Measurements from ENCODE around the gene FAM199X. TPM values are rescaled to one million over a fixed set of nuclear protein-coding genes. Genes with fewer than 3 reads are reported as not detected.

The FAM199X gene
- polyA plus RNA-seq (2013, experiment 1 of 2): 11.6 TPM
- polyA plus RNA-seq (2013, experiment 2 of 2): 11.0 TPM

GRCh38 chrX:104165894-104166734 lies at the start of gene FAM199X:
Gene FAM199X, plus strand, starts transcription at chrX:104166453. Its CDS starts 333 bp downstream, at chrX:104166786.
- WGBS: under 1% methylated on average over 70 of the region's 71 CpGs
- Histone ChIP-seq H3K4me3 (ENCODE audit: low read length) (peak within 1 kb of the TSS; percentile 86), H3K36me3 (ENCODE audit: insufficient read depth, low read length) (no peaks in the 10 kb centered on the region), H3K9me3 (ENCODE audit: insufficient read depth, low read depth, low read length) (no peaks in the 10 kb centered on the region), H3K4me1 (ENCODE audit: insufficient read depth, low read length) (no peaks in the 10 kb centered on the region; the same call in 1 of the 2 replicates), H3K27ac (ENCODE audit: low read depth, low read length) (peak within 1 kb of the TSS; percentile 65; the same call in 1 of the 2 replicates), H3K27me3 (ENCODE audit: insufficient read depth, low read length) (no peaks in the 10 kb centered on the region), H3K9ac (ENCODE audit: low read depth, low read length) (peak within 1 kb of the TSS; percentile 75)

GRCh38 chrX:104117759-104118158 lies 48.5 kb upstream of the FAM199X start:
- H3K4me3 ChIP-seq (ENCODE audit: low read length): no peak overlapping the region
- no peaks in the 10 kb centered on the region for H3K36me3 ChIP-seq (ENCODE audit: insufficient read depth, low read length)
- no peaks in the 10 kb centered on the region for H3K9me3 ChIP-seq (ENCODE audit: insufficient read depth, low read depth, low read length)
- H3K27me3 ChIP-seq (ENCODE audit: insufficient read depth, low read length): no peaks in the 10 kb centered on the region
- 0 out of 2 replicates have a peak, but pooled peaks cover 4% of the 10 kb centered on the region for H3K4me1 ChIP-seq (ENCODE audit: insufficient read depth, low read length)
- no peak overlapping the region for H3K9ac ChIP-seq (ENCODE audit: low read depth, low read length)
- H3K27ac ChIP-seq (ENCODE audit: low read depth, low read length): no peak overlapping the region

- no peak overlapping the region for H3K4me3 ChIP-seq (ENCODE audit: low read length)
- WGBS: 87% methylated on average over 1 of the region's 1 CpG
- no peak overlapping the region for H3K9ac ChIP-seq (ENCODE audit: low read depth, low read length)
- no peaks in the 10 kb centered on the region for H3K36me3 ChIP-seq (ENCODE audit: insufficient read depth, low read length)
- H3K27ac ChIP-seq (ENCODE audit: low read depth, low read length): no peak overlapping the region
- no peaks in the 10 kb centered on the region for H3K27me3 ChIP-seq (ENCODE audit: insufficient read depth, low read length)
- no peaks in the 10 kb centered on the region for H3K4me1 ChIP-seq (ENCODE audit: insufficient read depth, low read length)
- no peaks in the 10 kb centered on the region for H3K9me3 ChIP-seq (ENCODE audit: insufficient read depth, low read depth, low read length)
These were observed 47.5 kb upstream of the FAM199X start for GRCh38 chrX:104118765-104119164.

- 87% methylated on average over 5 of the region's 5 CpGs for WGBS
These were observed 43.4 kb upstream of the FAM199X start for GRCh38 chrX:104122829-104123228.

GRCh38 chrX:104126856-104127255 lies 39.4 kb upstream of the FAM199X start:
- Histone ChIP-seq H3K4me1 (ENCODE audit: insufficient read depth, low read length) (no peaks in the 10 kb centered on the region), H3K27ac (ENCODE audit: low read depth, low read length) (no peak overlapping the region), H3K9ac (ENCODE audit: low read depth, low read length) (no peak overlapping the region), H3K36me3 (ENCODE audit: insufficient read depth, low read length) (no peaks in the 10 kb centered on the region), H3K4me3 (ENCODE audit: low read length) (no peak overlapping the region), H3K9me3 (ENCODE audit: insufficient read depth, low read depth, low read length) (no peaks in the 10 kb centered on the region), H3K27me3 (ENCODE audit: insufficient read depth, low read length) (no peaks in the 10 kb centered on the region)
- WGBS: no CpG with 5 or more reads among the region's 2 CpGs

More at GRCh38 chrX:104122829-104123228, 43.4 kb upstream of the FAM199X start:
- no peaks in the 10 kb centered on the region for H3K9me3 ChIP-seq (ENCODE audit: insufficient read depth, low read depth, low read length)
- no peak overlapping the region for H3K9ac ChIP-seq (ENCODE audit: low read depth, low read length)
- no peaks in the 10 kb centered on the region for H3K36me3 ChIP-seq (ENCODE audit: insufficient read depth, low read length)
- H3K27me3 ChIP-seq (ENCODE audit: insufficient read depth, low read length): no peaks in the 10 kb centered on the region
- no peaks in the 10 kb centered on the region for H3K4me1 ChIP-seq (ENCODE audit: insufficient read depth, low read length)
- H3K4me3 ChIP-seq (ENCODE audit: low read length): no peak overlapping the region
- H3K27ac ChIP-seq (ENCODE audit: low read depth, low read length): no peak overlapping the region

- H3K27me3 ChIP-seq (ENCODE audit: insufficient read depth, low read length): no peaks in the 10 kb centered on the region
- H3K27ac ChIP-seq (ENCODE audit: low read depth, low read length): no peak overlapping the region
- no peaks in the 10 kb centered on the region for H3K4me1 ChIP-seq (ENCODE audit: insufficient read depth, low read length)
- H3K9ac ChIP-seq (ENCODE audit: low read depth, low read length): no peak overlapping the region
- H3K9me3 ChIP-seq (ENCODE audit: insufficient read depth, low read depth, low read length): no peaks in the 10 kb centered on the region
- WGBS: 89% methylated on average over 6 of the region's 6 CpGs
- H3K4me3 ChIP-seq (ENCODE audit: low read length): no peak overlapping the region
- no peaks in the 10 kb centered on the region for H3K36me3 ChIP-seq (ENCODE audit: insufficient read depth, low read length)
These were observed 35.4 kb upstream of the FAM199X start for GRCh38 chrX:104130808-104131207.

- H3K27me3 ChIP-seq (ENCODE audit: insufficient read depth, low read length): no peaks in the 10 kb centered on the region
- no peaks in the 10 kb centered on the region for H3K4me1 ChIP-seq (ENCODE audit: insufficient read depth, low read length)
- H3K9ac ChIP-seq (ENCODE audit: low read depth, low read length): no peak overlapping the region
- H3K36me3 ChIP-seq (ENCODE audit: insufficient read depth, low read length): no peaks in the 10 kb centered on the region
- no peak overlapping the region for H3K27ac ChIP-seq (ENCODE audit: low read depth, low read length)
- 89% methylated on average over 5 of the region's 5 CpGs for WGBS
- H3K9me3 ChIP-seq (ENCODE audit: insufficient read depth, low read depth, low read length): no peaks in the 10 kb centered on the region
- no peak overlapping the region for H3K4me3 ChIP-seq (ENCODE audit: low read length)
These were observed 31.5 kb upstream of the FAM199X start for GRCh38 chrX:104134583-104135261.

- Histone ChIP-seq H3K36me3 (ENCODE audit: insufficient read depth, low read length) (no peaks in the 10 kb centered on the region), H3K4me3 (ENCODE audit: low read length) (no peak overlapping the region), H3K9ac (ENCODE audit: low read depth, low read length) (no peak overlapping the region), H3K9me3 (ENCODE audit: insufficient read depth, low read depth, low read length) (no peaks in the 10 kb centered on the region), H3K27ac (ENCODE audit: low read depth, low read length) (no peak overlapping the region), H3K27me3 (ENCODE audit: insufficient read depth, low read length) (no peaks in the 10 kb centered on the region), H3K4me1 (ENCODE audit: insufficient read depth, low read length) (no peaks in the 10 kb centered on the region)
- WGBS: 86% methylated on average over 1 of the region's 1 CpG
These were observed 30.6 kb upstream of the FAM199X start for GRCh38 chrX:104135677-104136076.

GRCh38 chrX:104136241-104137019 lies 29.8 kb upstream of the FAM199X start:
- no peak overlapping the region for H3K27ac ChIP-seq (ENCODE audit: low read depth, low read length)
- no peaks in the 10 kb centered on the region for H3K9me3 ChIP-seq (ENCODE audit: insufficient read depth, low read depth, low read length)
- no peaks in the 10 kb centered on the region for H3K36me3 ChIP-seq (ENCODE audit: insufficient read depth, low read length)
- no peaks in the 10 kb centered on the region for H3K27me3 ChIP-seq (ENCODE audit: insufficient read depth, low read length)
- WGBS: 22% methylated on average over 8 of the region's 10 CpGs
- peak overlapping the region; percentile 42; the same call in 1 of the 2 replicates for H3K4me3 ChIP-seq (ENCODE audit: low read length)
- no peaks in the 10 kb centered on the region for H3K4me1 ChIP-seq (ENCODE audit: insufficient read depth, low read length)
- no peak overlapping the region for H3K9ac ChIP-seq (ENCODE audit: low read depth, low read length)

GRCh38 chrX:104137496-104137895 lies 28.8 kb upstream of the FAM199X start:
- no peaks in the 10 kb centered on the region for H3K9me3 ChIP-seq (ENCODE audit: insufficient read depth, low read depth, low read length)
- H3K9ac ChIP-seq (ENCODE audit: low read depth, low read length): no peak overlapping the region
- no peak overlapping the region for H3K4me3 ChIP-seq (ENCODE audit: low read length)
- H3K27me3 ChIP-seq (ENCODE audit: insufficient read depth, low read length): no peaks in the 10 kb centered on the region
- no peaks in the 10 kb centered on the region for H3K4me1 ChIP-seq (ENCODE audit: insufficient read depth, low read length)
- H3K36me3 ChIP-seq (ENCODE audit: insufficient read depth, low read length): no peaks in the 10 kb centered on the region
- WGBS: 95% methylated on average over 3 of the region's 3 CpGs
- no peak overlapping the region for H3K27ac ChIP-seq (ENCODE audit: low read depth, low read length)

All from HUES64 (cell line).